ENCODE results near the gene ANKRD23. TPM values are rescaled to one million over a fixed set of nuclear protein-coding genes. Genes with fewer than 3 reads are reported as not detected.
A peak's percentile ranks its signal among the peaks of the same experiment; 100 is the strongest.
"Not testable (repeated sequence)": the region's sequence is repeated elsewhere in the genome, so short reads cannot be mapped to it uniquely, and the experiment has no call there.

Gene ANKRD23
- total RNA-seq, 1 donor from 2014 or later = 10.6 TPM

DNA sequence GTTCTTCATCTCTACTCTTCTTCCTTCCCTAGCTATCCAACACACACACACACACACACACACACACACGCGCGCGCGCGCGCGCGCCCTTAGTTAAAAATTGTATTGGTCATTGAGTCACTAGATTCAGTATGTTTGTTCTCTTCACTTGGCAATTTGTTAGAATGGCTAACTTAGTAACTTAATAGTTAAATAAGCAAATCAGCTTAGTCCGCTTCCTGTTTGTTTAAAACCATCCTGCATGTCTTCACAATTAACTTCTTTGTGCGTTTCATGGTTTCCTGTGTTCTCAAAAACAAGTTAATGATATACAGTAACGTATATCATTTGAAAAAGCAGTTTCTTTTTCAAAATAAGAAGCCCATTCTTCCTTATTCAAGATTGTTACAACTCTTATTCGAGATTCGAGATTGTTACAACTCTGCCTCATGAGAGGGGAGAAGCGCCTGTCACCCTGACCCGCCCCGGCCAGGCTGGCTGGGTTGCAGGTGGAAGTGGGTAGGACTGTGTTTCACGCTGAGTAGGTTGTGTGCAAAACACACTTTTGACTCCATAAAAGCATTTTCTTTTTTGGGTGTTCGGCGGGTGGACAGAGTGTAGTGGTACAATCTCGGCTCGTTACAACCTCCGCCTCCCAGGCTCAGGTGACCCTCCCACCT lies 37.2 kb downstream of the ANKRD23 start:
- DNase-seq (ENCODE audit: low spot score) = no peak
- intact Hi-C loops (cut with DNase I) = no loop called here

DNA sequence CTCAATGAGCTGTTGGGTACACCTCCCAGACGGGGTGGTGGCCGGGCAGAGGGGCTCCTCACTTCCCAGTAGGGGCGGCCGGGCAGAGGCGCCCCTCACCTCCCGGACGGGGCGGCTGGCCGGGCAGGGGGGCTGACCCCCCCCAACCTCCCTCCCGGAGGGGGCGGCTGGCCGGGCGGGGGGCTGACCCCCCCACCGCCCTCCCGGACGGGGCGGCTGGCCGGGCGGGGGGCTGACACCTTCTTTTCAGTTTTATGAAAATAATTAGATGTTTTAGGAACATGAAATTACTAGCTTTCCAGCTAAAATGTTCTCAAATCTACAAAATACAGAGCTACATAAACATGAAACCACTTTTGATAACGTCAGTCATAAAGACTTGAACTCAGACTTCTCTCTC lies 37.9 kb downstream of the ANKRD23 start:
- intact Hi-C loops (cut with DNase I); DNase-seq (ENCODE audit: low spot score): not testable (repeated sequence)

DNA sequence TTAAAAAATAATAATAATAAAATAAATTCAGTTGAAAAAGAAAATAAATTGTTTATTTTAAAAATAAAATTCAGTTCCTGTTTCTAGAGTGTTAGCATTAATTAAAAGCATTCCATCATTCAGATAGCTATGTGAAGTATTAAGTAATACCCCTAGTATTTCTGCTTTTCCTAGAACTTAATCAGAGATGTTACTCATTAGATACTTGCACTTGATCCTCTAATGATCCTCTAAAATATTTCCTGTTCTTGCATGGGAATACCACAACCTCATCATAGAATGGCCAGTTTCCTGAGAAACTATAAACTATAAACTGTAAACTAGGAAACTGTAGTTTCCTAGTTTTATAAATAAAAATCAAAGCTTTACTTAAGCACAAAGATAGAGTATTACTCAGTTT lies 38.8 kb downstream of the ANKRD23 start:
- intact Hi-C loops (cut with DNase I) = loop anchor here (5.0 kb wide), 1 partner anchor 253 kb away; no protein-coding TSS in a partner anchor
- DNase-seq (ENCODE audit: low spot score) = no peak

DNA sequence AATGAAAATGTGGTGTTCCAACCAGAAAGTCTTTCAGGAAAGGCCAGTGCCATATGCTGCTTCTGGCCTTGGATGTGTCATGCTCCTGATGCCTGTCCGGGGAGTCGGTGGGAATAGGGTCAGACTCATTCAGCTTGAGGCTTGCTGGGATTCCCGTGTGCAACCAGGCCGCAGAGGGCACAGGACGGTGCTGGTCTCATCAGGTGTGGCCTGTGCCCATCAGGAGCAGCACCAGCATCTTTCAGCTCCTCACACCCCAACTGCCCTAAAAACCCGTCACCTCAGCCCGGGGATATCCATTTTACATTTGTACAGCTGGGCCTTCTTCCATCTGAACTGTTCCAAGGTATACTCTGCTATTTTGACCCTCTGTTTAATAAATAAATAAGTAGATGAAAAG lies 41.1 kb downstream of the ANKRD23 start:
- intact Hi-C loops (cut with DNase I) = loop anchor here (5.0 kb wide), 1 partner anchor 250 kb away; no protein-coding TSS in a partner anchor
- no peak for DNase-seq (ENCODE audit: low spot score)

DNA sequence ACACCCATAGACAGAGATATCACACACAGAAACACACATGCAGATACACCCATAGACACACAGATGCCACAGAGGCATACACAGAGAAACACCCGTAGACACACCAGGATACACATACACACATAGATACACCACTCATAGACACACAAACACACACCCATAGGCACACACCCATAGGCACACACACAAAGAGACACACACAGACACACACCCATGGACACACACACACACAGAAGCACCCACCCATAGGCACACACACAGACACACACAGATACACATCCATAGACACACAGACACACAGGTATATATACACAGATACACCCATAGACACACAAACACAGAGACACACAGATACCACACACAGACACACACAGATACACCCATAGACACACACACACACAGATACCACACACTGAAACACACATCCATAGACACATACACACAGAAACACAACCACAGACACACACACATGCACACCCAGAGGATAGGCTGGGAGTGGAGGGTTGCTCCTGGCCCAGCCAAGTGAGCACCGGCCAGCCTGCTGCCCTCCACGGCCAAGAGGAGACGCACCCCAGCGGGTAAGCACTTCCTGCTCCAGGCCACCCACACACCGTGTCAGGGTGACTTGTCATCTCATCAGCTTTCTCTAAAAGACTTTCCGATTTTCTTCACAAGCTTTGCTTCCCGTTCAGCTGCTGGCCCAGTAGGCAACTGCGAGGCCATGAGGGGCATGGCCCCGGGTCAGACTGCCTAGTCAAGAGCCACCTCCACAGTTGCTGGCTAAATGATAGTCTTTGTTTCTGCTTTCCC lies 41.8 kb downstream of the ANKRD23 start:
- intact Hi-C loops (cut with DNase I) = loop anchor here (2.0 to 5.0 kb wide), 2 partner anchors 39 to 250 kb away; no protein-coding TSS in a partner anchor
- DNase-seq (ENCODE audit: low spot score) = no peak

DNA sequence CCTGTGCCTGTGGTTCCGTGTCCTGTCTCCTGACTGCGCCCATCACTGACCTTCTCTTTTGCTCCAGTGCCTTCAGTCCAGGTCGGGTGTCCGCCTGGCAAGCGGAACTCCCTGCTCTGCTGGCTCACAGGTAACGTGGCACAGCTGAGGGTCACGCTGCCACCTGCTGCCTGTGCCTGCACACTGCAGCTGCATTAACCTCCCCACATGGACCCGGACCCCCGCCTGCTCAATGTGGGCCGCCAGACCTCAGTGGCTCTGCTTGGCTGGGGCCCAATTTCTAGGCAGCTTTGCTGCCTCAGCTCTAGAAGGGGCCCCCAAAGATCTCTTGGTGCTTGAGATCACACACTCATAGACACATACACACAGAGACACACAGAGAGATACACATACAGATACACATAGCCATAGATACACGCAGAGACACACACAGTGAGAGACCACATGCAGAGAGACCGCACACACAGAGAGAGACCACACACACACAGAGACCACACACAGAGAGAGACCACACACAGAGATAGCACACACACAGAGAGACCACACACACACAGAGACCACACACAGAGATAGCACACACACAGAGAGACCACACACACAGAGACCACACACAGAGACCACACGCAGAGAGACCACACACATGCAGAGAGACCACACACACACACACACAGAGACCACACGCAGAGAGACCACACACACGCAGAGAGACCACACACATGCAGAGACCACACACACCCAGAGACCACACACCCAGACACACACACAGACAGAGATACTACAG lies 42.6 kb downstream of the ANKRD23 start:
- DNase-seq (ENCODE audit: low spot score) = peak; percentile 88
- intact Hi-C loops (cut with DNase I) = loop anchor here (2.0 to 5.0 kb wide), 2 partner anchors 38 to 249 kb away; no protein-coding TSS in a partner anchor

DNA sequence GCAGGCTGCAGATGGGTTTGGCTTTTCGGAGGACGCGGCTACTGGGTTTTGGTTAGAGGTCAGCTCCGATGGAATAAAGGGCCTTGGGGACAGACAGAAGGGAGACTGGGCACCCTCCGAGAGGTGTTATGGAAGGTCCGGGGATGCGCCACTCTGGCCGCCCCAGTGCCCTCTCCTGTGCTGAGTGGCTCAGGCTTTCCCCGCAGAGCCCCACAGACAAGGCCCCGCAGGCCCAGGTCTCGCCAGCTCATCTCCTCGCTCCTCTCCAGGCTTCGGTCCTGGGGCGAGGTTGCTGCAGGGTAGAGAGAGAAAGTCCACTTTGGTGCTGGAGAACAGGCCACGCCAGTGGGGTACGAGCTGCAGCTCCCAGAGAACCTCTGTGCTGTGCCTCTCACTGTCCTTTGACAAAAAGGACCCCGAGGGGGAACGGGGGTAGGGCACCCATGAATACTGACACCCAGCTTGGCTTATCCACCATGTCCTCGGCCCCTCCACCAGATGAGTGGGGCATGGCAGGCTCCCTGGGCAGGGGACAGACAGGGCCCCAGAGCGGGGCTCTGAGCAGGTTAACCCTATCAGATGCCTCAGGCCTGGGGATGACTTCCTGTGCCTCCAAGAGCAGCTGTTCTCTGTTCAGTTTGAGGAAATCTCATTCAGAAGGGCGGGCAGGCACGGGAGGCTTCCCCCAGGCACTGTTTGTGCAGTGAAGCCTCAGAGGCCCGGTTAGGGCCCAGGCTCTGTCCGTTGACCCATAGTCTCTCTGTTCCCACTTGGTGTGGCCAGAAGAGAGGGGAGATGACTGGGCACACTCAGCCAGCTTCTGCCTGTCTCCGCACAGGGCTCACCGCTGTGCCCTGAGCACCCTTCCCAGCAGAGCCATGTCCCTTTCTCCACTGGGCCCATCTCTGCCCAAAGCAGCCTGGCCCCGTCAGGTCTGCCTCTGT lies 43.5 kb downstream of the ANKRD23 start:
- intact Hi-C loops (cut with DNase I) = loop anchor here (2.0 to 5.0 kb wide), 2 partner anchors 38 to 248 kb away; no protein-coding TSS in a partner anchor
- DNase-seq (ENCODE audit: low spot score) = peak; percentile 26

DNA sequence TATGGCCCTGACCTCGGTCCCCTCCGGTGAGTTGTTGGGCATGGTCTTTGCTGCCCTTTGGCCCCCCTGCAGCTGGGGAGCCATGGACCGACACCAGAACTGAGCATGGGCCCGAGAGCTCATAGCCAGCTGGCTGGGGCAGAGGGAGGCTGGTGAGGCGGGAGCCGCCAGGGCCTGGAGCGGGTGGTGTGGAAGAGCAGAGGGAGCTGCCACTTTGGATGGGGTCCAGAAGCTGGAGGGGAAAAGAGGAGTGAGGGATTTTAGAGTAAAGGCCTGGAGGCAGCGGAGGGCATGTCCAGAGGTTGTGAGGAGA lies 44.2 kb downstream of the ANKRD23 start:
- intact Hi-C loops (cut with DNase I) = no loop called here
- no peak for DNase-seq (ENCODE audit: low spot score)

DNA sequence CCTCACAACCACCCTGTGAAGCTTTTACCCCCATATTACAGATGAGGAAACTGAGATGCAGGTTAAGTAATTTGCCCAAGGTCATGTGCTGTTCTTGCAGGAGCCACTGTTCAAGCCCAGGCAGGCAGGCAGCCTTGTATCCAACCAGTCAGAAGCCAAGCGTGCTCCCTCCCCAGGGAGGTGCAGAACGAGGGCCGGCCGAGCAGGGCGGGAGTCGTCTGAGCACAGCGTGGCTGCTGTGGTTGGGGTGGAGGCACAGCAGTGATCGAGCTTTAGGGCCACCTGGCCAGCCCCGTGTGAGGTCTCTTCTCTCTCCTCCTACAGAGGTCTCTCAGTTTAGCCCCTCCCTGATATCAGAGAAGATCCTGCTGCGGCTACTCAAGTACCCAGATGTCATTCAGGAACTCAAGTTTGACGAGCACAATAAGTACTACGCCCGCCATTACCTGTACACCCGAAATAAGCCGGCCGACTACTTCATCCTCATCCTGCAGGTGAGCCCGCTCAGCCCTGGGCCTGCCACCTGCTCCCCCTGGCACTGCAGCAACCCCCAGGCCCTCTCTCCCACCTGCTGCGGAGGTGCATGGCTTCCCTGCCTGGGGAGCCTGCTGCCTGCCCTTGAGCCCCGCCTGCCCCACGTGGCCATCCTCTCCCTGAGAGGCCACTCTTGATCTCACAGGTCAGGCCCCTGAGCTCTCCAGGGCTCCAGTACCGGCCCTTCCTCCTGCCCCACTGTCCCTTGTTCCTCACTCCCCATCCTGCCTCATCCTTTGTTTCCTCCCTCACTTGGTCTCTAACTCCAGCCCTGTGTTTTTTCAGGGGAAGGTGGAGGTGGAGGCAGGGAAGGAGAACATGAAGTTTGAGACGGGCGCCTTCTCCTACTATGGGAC lies 44.8 kb downstream of the ANKRD23 start:
- intact Hi-C loops (cut with DNase I) = no loop called here
- DNase-seq (ENCODE audit: low spot score) = no peak

DNA sequence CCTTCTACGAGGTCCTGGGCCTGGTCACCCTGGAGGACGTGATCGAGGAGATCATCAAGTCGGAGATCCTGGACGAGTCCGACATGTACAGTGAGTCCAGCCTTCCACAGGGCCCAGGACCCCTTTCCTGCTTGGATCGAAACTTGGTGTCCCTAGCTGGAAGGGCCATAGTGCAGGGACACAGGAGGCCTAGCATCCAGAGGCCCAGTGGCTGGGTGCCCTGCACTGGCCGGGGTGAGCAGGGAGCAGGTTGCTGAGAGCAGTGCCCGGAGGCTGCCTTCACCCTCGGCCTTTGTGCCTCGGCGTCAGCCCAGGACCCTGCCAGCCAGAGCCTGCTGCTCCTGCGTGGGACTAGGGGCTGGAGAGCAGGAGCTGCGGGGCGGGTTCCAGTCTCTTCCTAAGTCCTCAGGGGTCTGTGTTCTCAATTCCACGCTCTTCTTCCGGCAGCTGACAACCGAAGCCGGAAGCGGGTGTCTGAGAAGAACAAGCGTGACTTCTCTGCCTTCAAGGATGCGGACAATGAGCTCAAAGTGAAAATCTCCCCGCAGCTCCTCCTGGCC lies 46.7 kb downstream of the ANKRD23 start:
- intact Hi-C loops (cut with DNase I) = no loop called here
- DNase-seq (ENCODE audit: low spot score) = no peak

DNA sequence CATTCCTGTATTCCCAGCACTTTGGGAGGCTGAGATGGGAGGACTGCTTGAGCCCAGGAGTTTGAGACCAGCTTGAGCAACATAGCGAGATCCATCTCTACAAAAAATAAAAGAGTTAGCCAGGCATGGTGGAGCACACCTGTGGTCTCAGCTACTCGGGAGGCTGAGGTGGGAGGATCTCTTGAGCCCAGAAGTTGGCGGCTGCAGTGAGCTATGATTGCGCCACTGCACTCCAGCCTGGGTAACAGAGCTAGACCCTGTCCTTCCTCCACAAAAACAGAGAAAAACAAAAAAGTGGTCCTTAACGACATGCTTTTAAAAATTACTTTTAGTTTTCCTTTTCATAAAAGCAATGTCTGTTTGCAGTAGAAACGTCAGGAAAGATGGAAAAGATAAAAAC lies 47.3 kb downstream of the ANKRD23 start:
- intact Hi-C loops (cut with DNase I); DNase-seq (ENCODE audit: low spot score): not testable (repeated sequence)

DNA sequence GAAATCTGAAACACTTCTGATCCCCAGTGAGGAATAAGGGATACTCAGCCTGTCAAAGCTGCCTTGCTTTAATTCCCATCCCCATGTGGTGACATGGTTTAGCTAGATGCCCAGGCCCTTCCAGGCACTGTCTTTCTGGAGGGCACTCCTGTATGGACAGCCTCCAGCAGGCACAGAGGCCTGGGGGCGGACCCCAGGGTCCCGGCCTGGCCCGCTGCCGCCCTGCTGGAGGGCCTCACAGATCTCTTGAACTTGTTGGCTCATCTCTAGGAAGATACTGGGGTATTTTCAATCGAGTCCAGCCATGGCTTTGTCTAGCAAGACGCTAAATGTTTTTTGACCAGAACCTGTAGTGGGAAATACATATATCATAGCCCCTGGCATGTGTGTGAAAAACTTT lies 48.7 kb downstream of the ANKRD23 start:
- intact Hi-C loops (cut with DNase I) = no loop called here
- DNase-seq (ENCODE audit: low spot score) = no peak

DNA sequence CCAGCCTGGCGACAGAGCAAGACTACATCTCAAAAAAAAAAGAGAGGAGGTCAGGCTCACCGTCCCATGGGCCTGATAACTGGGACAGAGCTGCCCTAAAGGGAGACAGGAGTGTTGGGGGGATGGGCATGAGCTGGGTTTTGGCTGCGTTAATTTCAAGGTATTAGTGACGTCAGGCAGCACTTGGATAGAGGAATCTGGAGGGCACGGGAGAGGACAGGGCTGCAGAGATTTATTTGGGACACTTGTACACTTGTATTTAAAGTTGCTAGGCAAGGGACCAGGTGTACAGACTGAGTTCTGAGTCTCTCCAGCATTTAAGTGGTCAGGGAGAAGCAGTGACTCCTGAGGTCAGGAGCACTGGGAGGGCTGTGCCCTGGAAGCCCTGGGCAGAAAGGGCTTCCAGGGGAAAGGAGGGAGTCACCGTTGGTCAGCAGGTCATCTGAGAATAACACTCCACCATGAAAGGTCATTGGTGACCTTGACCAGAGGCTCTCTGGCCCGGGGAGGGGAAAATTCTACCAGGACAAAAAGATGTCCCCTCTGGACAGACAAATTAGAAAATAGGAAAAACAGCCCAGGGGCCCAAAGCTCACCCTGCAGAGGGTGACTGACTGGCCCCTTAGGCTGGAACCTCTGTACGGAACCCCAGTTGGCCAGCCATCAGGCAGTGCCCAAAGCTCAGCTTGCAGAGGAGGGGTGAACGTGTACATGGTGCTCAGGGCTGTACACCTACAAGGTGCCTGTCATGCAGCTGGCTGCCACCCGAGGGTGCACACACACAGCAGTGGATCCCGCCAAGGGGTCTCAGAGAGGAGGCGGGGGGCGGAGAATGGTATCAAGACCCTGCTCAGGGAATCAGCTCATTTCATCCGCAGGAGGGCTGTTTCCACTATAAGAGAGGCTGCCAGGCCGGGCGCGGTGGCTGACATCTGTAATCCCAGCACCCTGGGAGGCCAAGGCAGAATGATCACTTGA lies 50.8 kb downstream of the ANKRD23 start:
- intact Hi-C loops (cut with DNase I) = no loop called here

DNA sequence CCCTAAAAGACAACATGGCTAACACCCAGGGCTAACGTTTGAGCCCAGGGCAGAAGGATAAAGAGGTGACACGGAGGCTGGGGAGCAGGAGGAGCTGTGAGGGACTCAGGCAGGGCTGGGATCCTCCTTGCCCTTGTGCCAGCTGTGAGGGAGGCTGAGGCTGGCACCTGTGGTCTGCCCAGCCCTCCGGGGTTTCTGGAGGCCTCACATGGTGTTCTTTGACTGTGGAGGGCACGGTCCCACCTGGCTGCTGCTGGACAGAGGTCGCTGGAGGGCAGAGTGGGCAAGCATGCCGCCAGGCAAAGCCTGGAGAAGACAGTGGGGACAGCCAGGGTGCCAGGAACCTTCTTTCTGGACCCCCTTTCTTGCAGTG lies 54.6 kb downstream of the ANKRD23 start:
- intact Hi-C loops (cut with DNase I) = no loop called here

More for the DNA sequence above, 50.8 kb downstream of the ANKRD23 start:
- DNase-seq (ENCODE audit: low spot score) = no peak

DNA sequence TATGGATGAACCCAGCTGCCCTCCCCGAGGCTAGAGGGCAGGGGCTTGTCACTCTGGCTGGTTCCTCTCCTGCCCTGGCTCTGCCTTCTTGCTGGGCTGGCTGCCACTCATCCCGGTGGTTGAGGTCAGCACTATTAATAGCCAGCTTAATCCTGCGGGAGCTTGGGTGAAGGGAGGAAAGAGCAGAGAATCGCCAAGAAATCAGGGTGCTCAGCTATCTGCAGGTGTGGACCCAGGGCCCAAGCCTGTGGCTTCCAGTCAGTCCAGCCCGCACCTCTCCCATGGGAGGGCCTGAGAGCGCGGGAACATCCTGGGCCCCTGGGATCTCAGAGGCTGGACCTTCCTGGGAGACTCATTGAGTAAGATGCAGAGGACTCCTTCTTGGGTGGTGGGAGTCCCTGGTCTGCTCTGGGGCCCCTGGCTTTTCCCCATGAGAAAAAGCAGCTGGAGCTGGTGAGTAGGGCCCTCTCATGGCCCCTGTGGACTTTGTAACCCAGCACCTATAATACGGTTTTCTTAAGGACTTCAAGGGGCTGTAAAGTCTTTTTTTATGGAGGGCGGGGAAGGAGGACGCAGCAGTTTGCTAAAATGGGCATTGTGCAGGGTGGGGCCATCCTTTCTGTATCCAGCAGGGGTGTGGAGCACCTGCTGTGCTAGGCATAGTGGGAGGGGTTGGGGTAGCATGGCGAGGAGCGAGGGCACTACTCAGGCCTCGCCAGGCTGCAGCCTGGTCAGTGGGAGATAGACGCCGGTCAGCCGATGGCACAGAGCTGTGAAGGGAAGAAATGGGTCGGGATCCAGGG lies 55.2 kb downstream of the ANKRD23 start:
- DNase-seq (ENCODE audit: low spot score) = no peak
- intact Hi-C loops (cut with DNase I) = no loop called here

More for the DNA sequence above, 54.6 kb downstream of the ANKRD23 start:
- no peak for DNase-seq (ENCODE audit: low spot score)

All from cardiac septum (tissue), 1 donor.